NCI-H2107 treated with DMSO at 0.1 percent for 48 hours (cell line): Measurements from ENCODE around the gene ABCA1.
"Not testable (repeated sequence)": the region's sequence is repeated elsewhere in the genome, so short reads cannot be mapped to it uniquely, and the experiment has no call there.

Source experiments
- DNase-seq: peaks from one replicate; lab custom pipeline; 2025; ENCODE audit not compliant: unreplicated experiment; lab: John Stamatoyannopoulos, UW

Gene ABCA1

GRCh38 chr9:104927912-104928740 lies at the start of gene ABCA1:
TSS of gene ABCA1 (minus strand) at chr9:104928155. CDS start at chr9:104903679, 24,476 bp downstream.
- no peak for DNase-seq

- no peak for DNase-seq
Measured at GRCh38 chr9:104977580-104977979, 49.6 kb upstream of the ABCA1 start.

GRCh38 chr9:104977168-104977567 lies 49.2 kb upstream of the ABCA1 start:
- DNase-seq = no peak

- DNase-seq = not testable (repeated sequence)
Measured at GRCh38 chr9:104975966-104976595, 48.1 kb upstream of the ABCA1 start.

- no peak for DNase-seq
Measured at GRCh38 chr9:104974053-104974962, 46.4 kb upstream of the ABCA1 start.

GRCh38 chr9:104972242-104972866 lies 44.4 kb upstream of the ABCA1 start:
- DNase-seq = no peak

- DNase-seq = no peak
Measured at GRCh38 chr9:104971511-104971910, 43.6 kb upstream of the ABCA1 start.

GRCh38 chr9:104970271-104970987 lies 42.5 kb upstream of the ABCA1 start:
- DNase-seq = no peak

- no peak for DNase-seq
Measured at GRCh38 chr9:104969116-104969515, 41.2 kb upstream of the ABCA1 start.

GRCh38 chr9:104968025-104968982 lies 40.3 kb upstream of the ABCA1 start:
- DNase-seq = peak; percentile 49

GRCh38 chr9:104963076-104963475 lies 35.1 kb upstream of the ABCA1 start:
- no peak for DNase-seq

GRCh38 chr9:104961701-104962359 lies 33.9 kb upstream of the ABCA1 start:
- DNase-seq = no peak

- no peak for DNase-seq
Measured at GRCh38 chr9:104961238-104961637, 33.3 kb upstream of the ABCA1 start.

GRCh38 chr9:104960662-104961061 lies 32.7 kb upstream of the ABCA1 start:
- no peak for DNase-seq

- no peak for DNase-seq
Measured at GRCh38 chr9:104958751-104959150, 30.8 kb upstream of the ABCA1 start.

GRCh38 chr9:104958006-104958405 lies 30.1 kb upstream of the ABCA1 start:
- not testable (repeated sequence) for DNase-seq

GRCh38 chr9:104951487-104951886 lies 23.5 kb upstream of the ABCA1 start:
- DNase-seq = no peak

GRCh38 chr9:104950838-104951237 lies 22.9 kb upstream of the ABCA1 start:
- no peak for DNase-seq

GRCh38 chr9:104948277-104948676 lies 20.3 kb upstream of the ABCA1 start:
- no peak for DNase-seq
